ENCODE data around the gene TAOK1.

TAOK1 gene

DNA sequence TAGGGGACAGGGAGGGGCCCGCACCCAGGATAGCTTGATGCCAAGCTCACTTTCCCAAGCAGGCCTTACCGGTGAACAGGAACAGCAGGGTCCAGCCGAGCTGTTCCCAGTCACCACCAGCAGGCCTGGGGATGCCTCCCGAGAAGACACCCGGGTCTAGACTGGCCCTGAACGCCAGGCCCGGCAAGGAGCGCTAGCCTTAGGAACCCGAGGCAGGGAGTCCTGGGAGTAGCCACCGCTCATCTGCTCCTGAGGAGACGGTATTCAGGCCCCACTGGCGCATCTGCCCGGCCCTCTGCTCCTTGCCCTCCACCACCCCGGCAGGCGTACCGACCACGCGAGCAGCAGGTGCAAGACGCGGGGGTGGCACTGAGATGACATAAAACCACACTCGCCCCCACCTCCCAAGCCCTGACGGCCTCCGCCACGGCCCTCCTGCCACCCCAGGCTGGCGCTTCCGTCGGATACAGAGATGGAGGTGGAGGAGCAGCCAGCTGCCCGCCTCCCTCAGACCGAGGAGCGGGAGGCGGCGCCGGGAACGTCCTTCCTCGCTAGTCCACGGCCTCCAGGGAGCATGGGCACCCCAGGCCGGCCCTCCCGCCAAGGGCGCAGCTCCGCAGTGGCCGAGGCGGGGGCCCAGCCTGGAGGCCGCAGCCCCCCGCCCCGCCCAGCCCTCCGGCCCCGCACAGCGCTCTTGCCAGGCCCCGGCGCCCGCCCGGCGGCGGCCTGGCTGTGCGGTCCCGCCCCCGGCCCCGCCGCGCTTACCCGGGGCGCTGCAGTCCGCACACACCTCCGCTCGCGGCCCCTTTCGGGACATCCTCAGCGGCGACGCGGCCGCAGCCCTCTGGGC lies 198.6 kb downstream of the TAOK1 start:
- DNase-seq = no peak
- no peaks in the 10 kb centered on the region for H3K27me3 ChIP-seq
- peak overlapping the region; percentile 78 to 84 for H3K27ac ChIP-seq
- H3K9me3 ChIP-seq = no peaks in the 10 kb centered on the region
- peak overlapping the region; percentile 74 to 93 for H3K4me3 ChIP-seq
- intact Hi-C loops (cut with DNase I; ENCODE audit: low total_unique reads) = no loop called here
- TF ChIP-seq, protein P1, sequence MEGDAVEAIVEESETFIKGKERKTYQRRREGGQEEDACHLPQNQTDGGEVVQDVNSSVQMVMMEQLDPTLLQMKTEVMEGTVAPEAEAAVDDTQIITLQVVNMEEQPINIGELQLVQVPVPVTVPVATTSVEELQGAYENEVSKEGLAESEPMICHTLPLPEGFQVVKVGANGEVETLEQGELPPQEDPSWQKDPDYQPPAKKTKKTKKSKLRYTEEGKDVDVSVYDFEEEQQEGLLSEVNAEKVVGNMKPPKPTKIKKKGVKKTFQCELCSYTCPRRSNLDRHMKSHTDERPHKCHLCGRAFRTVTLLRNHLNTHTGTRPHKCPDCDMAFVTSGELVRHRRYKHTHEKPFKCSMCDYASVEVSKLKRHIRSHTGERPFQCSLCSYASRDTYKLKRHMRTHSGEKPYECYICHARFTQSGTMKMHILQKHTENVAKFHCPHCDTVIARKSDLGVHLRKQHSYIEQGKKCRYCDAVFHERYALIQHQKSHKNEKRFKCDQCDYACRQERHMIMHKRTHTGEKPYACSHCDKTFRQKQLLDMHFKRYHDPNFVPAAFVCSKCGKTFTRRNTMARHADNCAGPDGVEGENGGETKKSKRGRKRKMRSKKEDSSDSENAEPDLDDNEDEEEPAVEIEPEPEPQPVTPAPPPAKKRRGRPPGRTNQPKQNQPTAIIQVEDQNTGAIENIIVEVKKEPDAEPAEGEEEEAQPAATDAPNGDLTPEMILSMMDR (IDR thresholded peaks at IDR 0.05) = no peak
- H3K4me1 ChIP-seq = peaks cover 0 to 76% (median 69%) of the 10 kb centered on the region in 4 donors
- H3K36me3 ChIP-seq = no peaks in the 10 kb centered on the region

DNA sequence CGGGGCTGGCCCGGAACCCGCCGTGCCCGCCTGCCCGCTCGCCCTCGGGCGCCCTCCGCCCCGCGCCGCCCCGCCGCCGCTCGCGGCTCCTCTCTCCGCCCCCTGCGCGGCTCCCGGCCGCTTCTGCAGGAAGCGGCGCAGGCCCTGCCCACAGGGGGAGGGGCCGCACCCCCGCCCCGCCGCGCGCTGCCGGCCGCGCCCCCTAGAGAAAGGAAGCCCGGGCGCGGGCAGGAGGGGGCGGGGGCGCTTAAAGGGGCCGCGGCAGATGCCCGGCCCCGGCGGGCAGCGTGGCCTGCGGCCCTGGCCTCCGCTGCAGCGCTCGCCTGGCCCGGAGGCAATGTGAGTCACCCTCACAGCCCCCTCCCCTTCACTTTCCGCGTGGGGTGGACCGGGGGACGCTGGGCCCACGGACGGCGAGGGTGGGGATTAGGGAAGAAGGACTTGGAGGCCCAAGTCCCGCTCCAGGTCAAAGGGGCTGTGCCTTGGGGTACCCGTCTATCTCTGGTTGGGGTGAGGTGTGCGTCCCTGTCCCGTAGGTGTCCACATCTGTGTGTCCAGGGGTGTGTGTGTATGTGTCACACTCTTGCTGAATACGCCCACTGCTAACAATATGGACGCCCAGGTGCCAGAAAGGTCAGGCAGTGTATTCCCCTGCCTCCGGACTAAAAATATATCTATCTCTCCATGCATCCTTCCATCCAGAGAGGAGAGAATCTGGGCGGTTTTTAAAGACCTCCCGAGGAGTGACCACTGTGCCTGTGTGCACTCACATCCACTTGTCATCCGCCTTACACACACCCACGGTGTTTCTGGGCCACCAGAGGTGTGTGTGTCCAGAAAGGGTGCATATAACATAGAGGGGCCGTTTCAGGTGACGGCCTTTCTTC lies 199.6 kb downstream of the TAOK1 start, which contains the start of gene GIT1:
TSS of gene GIT1 (minus strand) at position 125 of the 887 bp plus-strand sequence. CDS start 270 bp downstream, outside the sequence.
- no peaks in the 10 kb centered on the region for H3K27me3 ChIP-seq
- no peaks in the 10 kb centered on the region for H3K9me3 ChIP-seq
- intact Hi-C loops (cut with DNase I; ENCODE audit: low total_unique reads) = loop anchor here (10.0 kb wide), 1 partner anchor 765 kb away; no protein-coding TSS in a partner anchor
- H3K36me3 ChIP-seq = no peaks in the 10 kb centered on the region
- TF ChIP-seq, protein P1 (IDR thresholded peaks at IDR 0.05) = peak in 1 of 2 experiments; percentile 14
- DNase-seq = peak; percentile 82 to 92
- peak within 1 kb of the TSS; percentile 74 to 93 for H3K4me3 ChIP-seq
- peaks cover 0 to 76% (median 70%) of the 10 kb centered on the region in 4 donors for H3K4me1 ChIP-seq
- H3K27ac ChIP-seq = peak within 1 kb of the TSS; percentile 84 to 86

DNA sequence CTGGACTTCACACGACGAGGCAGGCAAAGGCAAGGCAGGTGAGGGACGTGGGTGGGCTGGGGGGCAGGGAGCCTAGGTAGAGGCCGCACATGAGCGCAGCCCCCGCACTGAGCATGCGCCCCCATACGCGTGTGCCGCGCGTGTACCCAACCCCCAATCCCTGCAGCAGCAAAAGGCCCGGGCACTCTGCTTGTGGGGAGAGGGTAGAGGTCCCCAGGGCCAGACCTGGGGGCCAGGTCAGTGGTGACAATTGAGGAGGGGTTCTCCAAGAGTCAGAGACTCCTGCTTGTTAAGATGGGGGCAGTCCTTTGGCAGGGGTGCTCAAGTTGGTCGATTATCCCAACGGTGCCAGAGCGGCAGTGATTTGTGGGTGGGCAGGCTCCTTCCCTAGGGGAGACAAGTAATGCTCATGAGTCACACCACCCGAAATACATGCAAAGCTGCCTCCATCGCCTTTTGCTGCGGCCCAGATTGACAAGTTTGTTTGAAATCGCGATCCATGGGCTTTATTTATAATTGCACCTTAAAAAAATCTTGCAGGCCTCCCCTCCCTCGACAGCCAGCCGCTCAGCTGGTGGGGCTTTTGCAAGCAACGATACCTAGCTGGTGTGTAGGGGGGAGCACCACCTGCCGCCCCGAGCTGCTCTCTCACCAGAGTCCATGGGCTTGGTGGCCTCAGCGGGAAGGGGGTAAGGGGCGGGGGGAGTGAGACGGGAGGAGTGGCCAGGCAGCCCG lies 200.4 kb downstream of the TAOK1 start:
- TF ChIP-seq, protein P1 (IDR thresholded peaks at IDR 0.05) = no peak
- DNase-seq = no peak
- no peaks in the 10 kb centered on the region for H3K36me3 ChIP-seq
- peaks cover 0 to 69% (median 63%) of the 10 kb centered on the region in 4 donors for H3K4me1 ChIP-seq
- intact Hi-C loops (cut with DNase I; ENCODE audit: low total_unique reads) = loop anchor here (10.0 kb wide), 1 partner anchor 766 kb away; no protein-coding TSS in a partner anchor
- H3K27me3 ChIP-seq = no peaks in the 10 kb centered on the region
- no peaks in the 10 kb centered on the region for H3K9me3 ChIP-seq
- peak overlapping the region; percentile 77 to 86 for H3K27ac ChIP-seq
- peak overlapping the region; percentile 74 for H3K4me3 ChIP-seq

DNA sequence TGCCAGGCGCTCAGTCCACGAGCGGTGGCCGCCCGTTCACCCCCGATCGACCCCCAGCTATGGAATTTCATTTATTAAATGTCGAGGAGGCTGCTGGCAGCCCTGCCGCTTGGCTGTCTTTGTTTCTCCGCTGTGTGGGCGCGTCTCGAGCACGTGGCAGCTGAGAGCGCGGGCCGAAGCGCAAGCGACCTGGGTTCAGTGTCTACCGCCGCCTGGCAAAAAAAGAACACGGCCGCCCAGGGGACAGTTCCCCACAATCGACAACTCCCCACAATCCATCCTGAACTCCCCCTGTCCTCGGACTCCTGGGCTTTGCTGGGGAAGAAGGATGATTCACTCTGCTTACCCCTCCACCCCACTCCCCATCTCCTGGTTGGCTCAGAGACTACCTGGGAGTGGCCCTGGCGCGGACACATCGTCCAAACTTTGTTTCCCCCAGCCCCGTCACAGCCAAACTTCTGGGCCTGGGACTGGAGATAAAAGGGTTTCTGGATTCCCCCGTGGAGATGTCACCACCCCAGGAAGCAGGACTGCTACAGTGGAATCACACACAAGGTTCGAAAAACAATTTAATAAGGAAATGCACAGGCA lies 201.1 kb downstream of the TAOK1 start:
- Histone ChIP-seq H3K27me3 (no peaks in the 10 kb centered on the region), H3K36me3 (no peaks in the 10 kb centered on the region), H3K9me3 (no peaks in the 10 kb centered on the region), H3K4me3 (peak overlapping the region; percentile 74), H3K4me1 (peaks cover 0 to 69% (median 63%) of the 10 kb centered on the region in 4 donors), H3K27ac (peak overlapping the region; percentile 77 to 86)
- TF ChIP-seq, protein P1 (IDR thresholded peaks at IDR 0.05) = no peak
- intact Hi-C loops (cut with DNase I; ENCODE audit: low total_unique reads) = loop anchor here (10.0 kb wide), 1 partner anchor 766 kb away; no protein-coding TSS in a partner anchor
- DNase-seq = peak in 1 of 2 donors; percentile 63

All from tibial artery (tissue), 4 donors.